ENCODE measurements around the gene AGAP1. TPM values are rescaled to one million over a fixed set of nuclear protein-coding genes. Genes with fewer than 3 reads are reported as not detected.

Gene AGAP1
- total and polyA plus RNA-seq, 4 donors, result 2.0 to 8.5 (median 5.4) TPM

DNA sequence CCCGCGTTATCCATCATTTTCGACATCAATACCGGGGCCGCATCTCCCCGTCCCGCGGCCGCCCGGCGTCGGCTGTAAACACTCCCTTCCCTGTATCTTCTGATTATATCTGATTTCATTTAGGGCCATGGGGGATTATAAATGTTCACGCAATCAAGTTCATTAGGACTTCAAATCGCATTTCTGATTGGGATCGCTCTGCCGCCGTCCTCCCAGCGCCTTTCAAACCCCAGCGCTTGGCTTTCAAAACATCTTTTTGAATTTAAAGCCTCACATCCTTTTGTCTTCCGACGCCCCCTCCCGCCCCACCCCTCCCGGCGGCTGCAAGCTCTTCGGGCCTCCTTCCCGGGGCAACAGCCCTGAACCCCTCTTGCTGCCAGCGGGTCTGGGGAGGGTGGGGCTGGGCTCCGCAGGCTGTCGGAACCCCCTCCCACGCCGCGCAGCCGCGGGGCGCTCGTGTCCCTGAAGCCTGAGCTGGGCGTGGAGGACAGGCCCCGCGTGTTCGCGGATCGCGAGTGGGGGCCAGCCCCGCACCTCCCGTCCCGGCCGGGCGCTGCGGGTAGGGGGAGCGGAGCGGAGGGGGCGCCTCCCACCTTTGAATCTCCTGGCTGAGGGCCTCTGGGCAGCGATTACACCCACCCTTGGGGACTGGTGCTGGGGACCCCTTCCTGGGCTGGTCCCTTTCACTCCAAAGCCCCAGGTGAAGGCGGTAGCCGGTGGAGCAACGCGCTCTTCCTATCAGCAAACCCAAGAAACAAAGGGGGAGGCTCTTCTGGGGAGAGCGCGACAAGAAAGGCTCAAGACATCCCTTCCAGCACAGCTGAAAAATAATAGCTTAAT, 685.6 kb downstream of the AGAP1 start:
- Histone ChIP-seq H3K27me3 (ENCODE audit: control insufficient read depth in 4 of 4, insufficient read depth in 4 of 4, low read length in 3 of 4) (peaks cover 0 to 29% (median 23%) of the 10 kb centered on the region in 4 donors), H3K4me1 (ENCODE audit: control insufficient read depth in 4 of 4, insufficient read depth in 4 of 4, low read length in 3 of 4) (peaks cover 4 to 15% (median 12%) of the 10 kb centered on the region in 4 donors), H3K27ac (ENCODE audit: low read depth in 1 of 2, low read length in 2 of 2) (no peak overlapping the region), H3K36me3 (ENCODE audit: control insufficient read depth in 4 of 4, insufficient read depth in 3 of 4, low read depth in 1 of 4, low read length in 3 of 4) (no peaks in the 10 kb centered on the region), H3K9ac (ENCODE audit: low read depth in 1 of 2, low read length in 2 of 2) (no peak overlapping the region), H3K9me3 (ENCODE audit: control insufficient read depth in 4 of 4, low read length in 3 of 4) (no peaks in the 10 kb centered on the region), H3K4me3 (ENCODE audit: low read depth in 1 of 3, low read length in 3 of 3) (no peak overlapping the region)
- WGBS, result 7% methylated on average over 59 of the region's 59 CpGs
- DNase-seq (ENCODE audit: low spot score), result no peak
- TF ChIP-seq HNF4A (conservative IDR thresholded peaks at IDR 0.05), result no peak
- TF ChIP-seq GABPA (IDR thresholded peaks at IDR 0.05 in 1 of 2, conservative IDR thresholded peaks at IDR 0.05 in 1 of 2), result no peak
- TF ChIP-seq, protein P1, sequence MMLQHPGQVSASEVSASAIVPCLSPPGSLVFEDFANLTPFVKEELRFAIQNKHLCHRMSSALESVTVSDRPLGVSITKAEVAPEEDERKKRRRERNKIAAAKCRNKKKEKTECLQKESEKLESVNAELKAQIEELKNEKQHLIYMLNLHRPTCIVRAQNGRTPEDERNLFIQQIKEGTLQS (IDR thresholded peaks at IDR 0.05), result no peak
- TF ChIP-seq YY1 (IDR thresholded peaks at IDR 0.05), result no peak
- TF ChIP-seq FOXA2 (IDR thresholded peaks at IDR 0.05), result no peak
- TF ChIP-seq, protein P2, sequence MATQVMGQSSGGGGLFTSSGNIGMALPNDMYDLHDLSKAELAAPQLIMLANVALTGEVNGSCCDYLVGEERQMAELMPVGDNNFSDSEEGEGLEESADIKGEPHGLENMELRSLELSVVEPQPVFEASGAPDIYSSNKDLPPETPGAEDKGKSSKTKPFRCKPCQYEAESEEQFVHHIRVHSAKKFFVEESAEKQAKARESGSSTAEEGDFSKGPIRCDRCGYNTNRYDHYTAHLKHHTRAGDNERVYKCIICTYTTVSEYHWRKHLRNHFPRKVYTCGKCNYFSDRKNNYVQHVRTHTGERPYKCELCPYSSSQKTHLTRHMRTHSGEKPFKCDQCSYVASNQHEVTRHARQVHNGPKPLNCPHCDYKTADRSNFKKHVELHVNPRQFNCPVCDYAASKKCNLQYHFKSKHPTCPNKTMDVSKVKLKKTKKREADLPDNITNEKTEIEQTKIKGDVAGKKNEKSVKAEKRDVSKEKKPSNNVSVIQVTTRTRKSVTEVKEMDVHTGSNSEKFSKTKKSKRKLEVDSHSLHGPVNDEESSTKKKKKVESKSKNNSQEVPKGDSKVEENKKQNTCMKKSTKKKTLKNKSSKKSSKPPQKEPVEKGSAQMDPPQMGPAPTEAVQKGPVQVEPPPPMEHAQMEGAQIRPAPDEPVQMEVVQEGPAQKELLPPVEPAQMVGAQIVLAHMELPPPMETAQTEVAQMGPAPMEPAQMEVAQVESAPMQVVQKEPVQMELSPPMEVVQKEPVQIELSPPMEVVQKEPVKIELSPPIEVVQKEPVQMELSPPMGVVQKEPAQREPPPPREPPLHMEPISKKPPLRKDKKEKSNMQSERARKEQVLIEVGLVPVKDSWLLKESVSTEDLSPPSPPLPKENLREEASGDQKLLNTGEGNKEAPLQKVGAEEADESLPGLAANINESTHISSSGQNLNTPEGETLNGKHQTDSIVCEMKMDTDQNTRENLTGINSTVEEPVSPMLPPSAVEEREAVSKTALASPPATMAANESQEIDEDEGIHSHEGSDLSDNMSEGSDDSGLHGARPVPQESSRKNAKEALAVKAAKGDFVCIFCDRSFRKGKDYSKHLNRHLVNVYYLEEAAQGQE (IDR thresholded peaks at IDR 0.05), result no peak
- TF ChIP-seq JUND (IDR thresholded peaks at IDR 0.05), result no peak

DNA sequence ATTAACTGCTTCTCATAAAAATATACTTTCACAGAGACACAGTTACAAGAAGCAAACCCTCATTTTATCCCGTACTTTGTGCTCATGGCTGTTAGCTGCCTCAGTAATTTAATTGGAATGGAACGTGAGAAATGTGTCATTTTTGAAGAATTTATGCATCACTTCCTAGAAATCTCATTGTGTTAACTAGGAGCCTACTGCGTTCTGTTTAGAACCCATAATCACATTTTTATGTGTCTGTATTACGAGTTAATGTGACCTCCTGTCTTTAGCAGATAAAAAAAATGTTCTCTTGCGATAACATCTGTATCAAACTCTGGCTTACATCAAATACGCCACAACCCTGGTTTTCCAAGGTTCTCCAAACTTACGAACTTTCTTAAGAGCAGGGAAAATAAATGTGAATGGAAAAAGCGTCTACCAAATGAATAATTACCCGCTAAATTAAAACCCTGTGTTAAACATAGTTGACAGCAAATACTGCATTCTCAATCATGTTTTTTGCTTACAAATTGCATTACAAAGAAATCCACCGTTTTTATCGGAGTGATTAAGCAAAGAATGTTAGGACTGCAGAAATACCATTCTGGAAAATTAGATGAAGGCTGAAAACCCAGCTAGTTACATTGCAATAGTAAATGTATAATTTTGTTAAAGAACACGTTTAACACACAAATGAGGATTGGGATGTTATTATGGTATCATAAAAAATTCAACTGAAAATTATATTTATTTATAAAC, 686.4 kb downstream of the AGAP1 start:
- H3K27me3 ChIP-seq (ENCODE audit: control insufficient read depth in 4 of 4, insufficient read depth in 4 of 4, low read length in 3 of 4), result peaks cover 0 to 26% (median 18%) of the 10 kb centered on the region in 4 donors
- no peaks in the 10 kb centered on the region for H3K9me3 ChIP-seq (ENCODE audit: control insufficient read depth in 4 of 4, low read length in 3 of 4)
- peaks cover 4 to 15% (median 12%) of the 10 kb centered on the region in 4 donors for H3K4me1 ChIP-seq (ENCODE audit: control insufficient read depth in 4 of 4, insufficient read depth in 4 of 4, low read length in 3 of 4)
- no peak overlapping the region for H3K9ac ChIP-seq (ENCODE audit: low read depth in 1 of 2, low read length in 2 of 2)
- WGBS, result 24% methylated on average over 12 of the region's 12 CpGs
- no peak overlapping the region for H3K4me3 ChIP-seq (ENCODE audit: low read depth in 1 of 3, low read length in 3 of 3)
- H3K27ac ChIP-seq (ENCODE audit: low read depth in 1 of 2, low read length in 2 of 2), result no peak overlapping the region
- DNase-seq (ENCODE audit: low spot score), result no peak
- H3K36me3 ChIP-seq (ENCODE audit: control insufficient read depth in 4 of 4, insufficient read depth in 3 of 4, low read depth in 1 of 4, low read length in 3 of 4), result no peaks in the 10 kb centered on the region
- TF ChIP-seq, protein P3, sequence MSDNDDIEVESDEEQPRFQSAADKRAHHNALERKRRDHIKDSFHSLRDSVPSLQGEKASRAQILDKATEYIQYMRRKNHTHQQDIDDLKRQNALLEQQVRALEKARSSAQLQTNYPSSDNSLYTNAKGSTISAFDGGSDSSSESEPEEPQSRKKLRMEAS (IDR thresholded peaks at IDR 0.05), result no peak
- TF ChIP-seq JUND (IDR thresholded peaks at IDR 0.05) (no peak), NR2F2 (IDR thresholded peaks at IDR 0.05) (no peak), SP1 (IDR thresholded peaks at IDR 0.05) (no peak), HNF4A (conservative IDR thresholded peaks at IDR 0.05) (no peak), GABPA (IDR thresholded peaks at IDR 0.05 in 1 of 2, conservative IDR thresholded peaks at IDR 0.05 in 1 of 2) (no peak), RXRA (IDR thresholded peaks at IDR 0.05) (no peak), RAD21 (IDR thresholded peaks at IDR 0.05) (no peak), FOXA2 (IDR thresholded peaks at IDR 0.05) (no peak), HNF4G (IDR thresholded peaks at IDR 0.05) (no peak)
- TF ChIP-seq, protein P1 (IDR thresholded peaks at IDR 0.05), result no peak
- TF ChIP-seq, protein P4, sequence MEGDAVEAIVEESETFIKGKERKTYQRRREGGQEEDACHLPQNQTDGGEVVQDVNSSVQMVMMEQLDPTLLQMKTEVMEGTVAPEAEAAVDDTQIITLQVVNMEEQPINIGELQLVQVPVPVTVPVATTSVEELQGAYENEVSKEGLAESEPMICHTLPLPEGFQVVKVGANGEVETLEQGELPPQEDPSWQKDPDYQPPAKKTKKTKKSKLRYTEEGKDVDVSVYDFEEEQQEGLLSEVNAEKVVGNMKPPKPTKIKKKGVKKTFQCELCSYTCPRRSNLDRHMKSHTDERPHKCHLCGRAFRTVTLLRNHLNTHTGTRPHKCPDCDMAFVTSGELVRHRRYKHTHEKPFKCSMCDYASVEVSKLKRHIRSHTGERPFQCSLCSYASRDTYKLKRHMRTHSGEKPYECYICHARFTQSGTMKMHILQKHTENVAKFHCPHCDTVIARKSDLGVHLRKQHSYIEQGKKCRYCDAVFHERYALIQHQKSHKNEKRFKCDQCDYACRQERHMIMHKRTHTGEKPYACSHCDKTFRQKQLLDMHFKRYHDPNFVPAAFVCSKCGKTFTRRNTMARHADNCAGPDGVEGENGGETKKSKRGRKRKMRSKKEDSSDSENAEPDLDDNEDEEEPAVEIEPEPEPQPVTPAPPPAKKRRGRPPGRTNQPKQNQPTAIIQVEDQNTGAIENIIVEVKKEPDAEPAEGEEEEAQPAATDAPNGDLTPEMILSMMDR (IDR thresholded peaks at IDR 0.05; ENCODE audit: low read depth, low read length, missing input control), result no peak
- TF ChIP-seq, protein P2 (IDR thresholded peaks at IDR 0.05), result no peak

All from liver (tissue), 9 donors.